Measurements from ENCODE around the gene P2RY14.
A peak's percentile ranks its signal among the peaks of the same experiment; 100 is the strongest.
"Not testable (repeated sequence)": the region's sequence is repeated elsewhere in the genome, so short reads cannot be mapped to it uniquely, and the experiment has no call there.

P2RY14 gene

GRCh38 chr3:151236736-151237135 is 41.6 kb downstream of the P2RY14 start:
- no peaks in the 10 kb centered on the region for H3K36me3 ChIP-seq
- no peak overlapping the region for H3K4me3 ChIP-seq (ENCODE audit: low read depth in 1 of 2, low read length in 1 of 2)
- peaks cover 0 to under 1% of the 10 kb centered on the region in 2 experiments for H3K4me1 ChIP-seq (ENCODE audit: control insufficient read depth in 1 of 2, insufficient read depth in 1 of 2, low read depth in 1 of 2, low read length in 1 of 2)
- H3K27me3 ChIP-seq, result no peaks in the 10 kb centered on the region
- H3K9me3 ChIP-seq, result no peaks in the 10 kb centered on the region
- H3K27ac ChIP-seq, result no peak overlapping the region
- TF ChIP-seq CTCF (IDR thresholded peaks at IDR 0.05), result no peak

- TF ChIP-seq CTCF (IDR thresholded peaks at IDR 0.05), result no peak
- no peaks in the 10 kb centered on the region for H3K27me3 ChIP-seq
- H3K27ac ChIP-seq, result no peak overlapping the region
- no peaks in the 10 kb centered on the region for H3K9me3 ChIP-seq
- H3K36me3 ChIP-seq, result no peaks in the 10 kb centered on the region
- H3K4me3 ChIP-seq (ENCODE audit: low read depth in 1 of 2, low read length in 1 of 2), result no peak overlapping the region
- H3K4me1 ChIP-seq (ENCODE audit: control insufficient read depth in 1 of 2, insufficient read depth in 1 of 2, low read depth in 1 of 2, low read length in 1 of 2), result peaks cover 2 to 5% of the 10 kb centered on the region in 2 experiments
These were observed 42.0 kb downstream of the P2RY14 start for GRCh38 chr3:151236316-151236715.

- no peak overlapping the region for H3K27ac ChIP-seq
These were observed 43.5 kb downstream of the P2RY14 start for GRCh38 chr3:151234825-151235224.

GRCh38 chr3:151232991-151233390 is 45.4 kb downstream of the P2RY14 start:
- Histone ChIP-seq H3K27me3 (no peaks in the 10 kb centered on the region), H3K27ac (no peak overlapping the region), H3K4me3 (ENCODE audit: low read depth in 1 of 2, low read length in 1 of 2) (no peak overlapping the region), H3K9me3 (no peaks in the 10 kb centered on the region), H3K36me3 (no peaks in the 10 kb centered on the region), H3K4me1 (ENCODE audit: control insufficient read depth in 1 of 2, insufficient read depth in 1 of 2, low read depth in 1 of 2, low read length in 1 of 2) (peaks cover 15 to 27% of the 10 kb centered on the region in 2 experiments)
- TF ChIP-seq CTCF (IDR thresholded peaks at IDR 0.05), result no peak

More at GRCh38 chr3:151234825-151235224, 43.5 kb downstream of the P2RY14 start:
- H3K27me3 ChIP-seq, result no peaks in the 10 kb centered on the region
- no peak overlapping the region for H3K4me3 ChIP-seq (ENCODE audit: low read depth in 1 of 2, low read length in 1 of 2)
- H3K9me3 ChIP-seq, result no peaks in the 10 kb centered on the region
- H3K4me1 ChIP-seq (ENCODE audit: control insufficient read depth in 1 of 2, insufficient read depth in 1 of 2, low read depth in 1 of 2, low read length in 1 of 2), result peaks cover 14 to 19% of the 10 kb centered on the region in 2 experiments
- no peak for TF ChIP-seq CTCF (IDR thresholded peaks at IDR 0.05)
- no peaks in the 10 kb centered on the region for H3K36me3 ChIP-seq

GRCh38 chr3:151232403-151232802 is 45.9 kb downstream of the P2RY14 start:
- not testable (repeated sequence) for H3K4me3 ChIP-seq (ENCODE audit: low read depth in 1 of 2, low read length in 1 of 2); H3K27me3 ChIP-seq; H3K27ac ChIP-seq; H3K36me3 ChIP-seq; H3K9me3 ChIP-seq
- peaks cover 21 to 32% of the 10 kb centered on the region in 2 experiments for H3K4me1 ChIP-seq (ENCODE audit: control insufficient read depth in 1 of 2, insufficient read depth in 1 of 2, low read depth in 1 of 2, low read length in 1 of 2)

- Histone ChIP-seq H3K4me3 (ENCODE audit: low read depth in 1 of 2, low read length in 1 of 2) (peak overlapping the region; percentile 39 to 43), H3K27me3 (no peaks in the 10 kb centered on the region), H3K4me1 (ENCODE audit: control insufficient read depth in 1 of 2, insufficient read depth in 1 of 2, low read depth in 1 of 2, low read length in 1 of 2) (peaks cover 22 to 32% of the 10 kb centered on the region in 2 experiments), H3K36me3 (no peaks in the 10 kb centered on the region), H3K9me3 (no peaks in the 10 kb centered on the region), H3K27ac (peak overlapping the region; percentile 70)
- TF ChIP-seq CTCF (IDR thresholded peaks at IDR 0.05), result no peak
These were observed 47.7 kb downstream of the P2RY14 start for GRCh38 chr3:151230646-151231045.

Measured in neutrophil (primary cell).